HG02938 (cell line): ENCODE measurements around the gene NOCT.
"Not testable (repeated sequence)": the region's sequence is repeated elsewhere in the genome, so short reads cannot be mapped to it uniquely, and the experiment has no call there.

Experiments used
- ATAC-seq: cut with Tn5 transposase; IDR thresholded peaks from one replicate; pipeline ENCODE4 v1.9.1; 2021; ENCODE audit warnings: mild to moderate bottlenecking, moderate library complexity; ENCODE audit not compliant: unreplicated experiment

Gene NOCT

DNA sequence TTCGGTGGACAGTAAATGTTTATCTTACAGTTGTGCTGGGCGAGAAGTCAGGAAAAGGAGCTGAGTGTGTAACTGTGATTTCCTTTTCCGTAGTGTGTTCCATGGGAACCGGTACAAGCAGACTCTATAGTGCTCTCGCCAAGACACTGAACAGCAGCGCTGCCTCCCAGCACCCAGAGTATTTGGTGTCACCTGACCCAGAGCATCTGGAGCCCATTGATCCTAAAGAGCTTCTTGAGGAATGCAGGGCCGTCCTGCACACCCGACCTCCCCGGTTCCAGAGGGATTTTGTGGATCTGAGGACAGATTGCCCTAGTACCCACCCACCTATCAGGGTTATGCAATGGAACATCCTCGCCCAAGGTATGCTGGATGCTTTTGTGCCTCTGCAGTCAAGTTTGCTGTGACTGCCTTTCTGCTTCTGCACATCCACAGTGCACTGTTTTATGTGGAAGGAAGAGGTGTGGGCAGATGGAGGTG lies 27.4 kb downstream of the NOCT start:
- ATAC-seq: no peak

DNA sequence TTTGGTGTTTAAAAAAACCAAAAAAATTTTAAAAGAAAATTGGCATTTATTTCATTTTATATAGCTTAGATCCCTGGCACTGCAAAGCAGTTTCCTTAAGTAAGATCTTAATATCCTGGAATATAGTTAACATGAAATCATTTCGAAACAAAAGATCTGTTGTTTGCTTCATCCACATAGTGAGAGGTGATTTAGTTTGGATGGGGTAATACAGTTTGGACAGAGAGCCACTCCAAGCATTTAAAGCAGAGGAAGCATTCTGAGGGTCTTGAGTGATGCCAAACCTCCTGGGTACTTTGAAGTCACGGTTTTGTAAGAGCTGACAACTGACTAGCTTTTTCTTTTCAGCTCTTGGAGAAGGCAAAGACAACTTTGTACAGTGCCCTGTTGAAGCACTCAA lies 28.7 kb downstream of the NOCT start:
- no peak for ATAC-seq

DNA sequence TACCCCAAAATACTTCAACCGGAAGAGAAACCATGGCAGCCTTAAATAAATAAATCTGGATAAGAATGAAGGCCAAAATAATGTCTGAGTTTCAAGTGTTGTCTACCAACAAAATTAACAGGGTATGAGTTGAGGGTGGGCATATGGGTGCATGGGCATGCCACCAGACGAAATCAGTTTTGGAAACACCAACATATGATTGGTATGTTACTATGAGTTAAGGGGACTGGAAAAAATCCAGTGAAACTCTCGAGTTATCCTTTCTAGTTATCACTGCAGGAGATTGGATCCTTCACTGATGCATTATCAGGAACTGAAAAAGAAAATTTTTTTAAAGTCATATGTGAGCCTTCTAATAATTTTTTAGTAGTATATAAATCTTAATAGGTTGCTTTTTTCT lies 32.4 kb downstream of the NOCT start:
- ATAC-seq: no peak

DNA sequence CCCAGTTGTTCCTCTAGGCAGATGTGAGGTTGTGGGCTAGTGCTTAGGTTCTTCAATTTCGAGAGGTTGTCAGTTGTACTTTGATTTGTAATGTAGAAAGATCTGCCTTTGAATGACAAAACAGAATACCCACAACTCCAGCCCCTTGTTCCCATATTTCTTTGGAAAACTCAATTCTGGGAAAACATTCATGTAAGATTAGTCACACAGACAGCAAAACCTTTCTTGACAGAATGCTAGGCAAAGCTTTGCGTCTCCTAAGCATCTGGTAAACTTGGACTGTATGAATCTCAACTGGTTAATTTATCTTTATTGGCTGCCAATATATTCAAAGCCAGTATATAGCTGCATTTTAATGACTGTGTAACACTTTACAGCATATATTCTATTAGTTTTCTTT lies 34.9 kb downstream of the NOCT start:
- no peak for ATAC-seq

DNA sequence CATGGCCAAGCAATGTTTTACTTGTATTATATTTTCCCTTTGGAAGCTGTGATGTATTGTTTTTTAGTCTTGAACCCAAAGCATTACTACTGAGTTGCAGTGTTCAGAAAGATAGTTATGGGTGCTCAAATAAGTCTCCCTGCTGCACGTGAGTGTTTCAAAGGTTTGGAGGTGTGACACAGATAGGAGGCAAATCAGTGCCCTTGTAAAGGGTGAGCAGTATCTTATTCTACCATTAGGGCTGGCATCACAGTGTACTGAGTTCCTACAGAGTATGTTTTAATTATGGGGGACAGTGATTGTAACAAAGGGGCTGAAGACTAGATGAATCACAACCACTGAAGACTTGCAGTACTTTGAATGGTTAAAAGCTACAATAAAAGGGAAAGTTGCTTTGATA lies 38.3 kb downstream of the NOCT start:
- ATAC-seq: no peak

DNA sequence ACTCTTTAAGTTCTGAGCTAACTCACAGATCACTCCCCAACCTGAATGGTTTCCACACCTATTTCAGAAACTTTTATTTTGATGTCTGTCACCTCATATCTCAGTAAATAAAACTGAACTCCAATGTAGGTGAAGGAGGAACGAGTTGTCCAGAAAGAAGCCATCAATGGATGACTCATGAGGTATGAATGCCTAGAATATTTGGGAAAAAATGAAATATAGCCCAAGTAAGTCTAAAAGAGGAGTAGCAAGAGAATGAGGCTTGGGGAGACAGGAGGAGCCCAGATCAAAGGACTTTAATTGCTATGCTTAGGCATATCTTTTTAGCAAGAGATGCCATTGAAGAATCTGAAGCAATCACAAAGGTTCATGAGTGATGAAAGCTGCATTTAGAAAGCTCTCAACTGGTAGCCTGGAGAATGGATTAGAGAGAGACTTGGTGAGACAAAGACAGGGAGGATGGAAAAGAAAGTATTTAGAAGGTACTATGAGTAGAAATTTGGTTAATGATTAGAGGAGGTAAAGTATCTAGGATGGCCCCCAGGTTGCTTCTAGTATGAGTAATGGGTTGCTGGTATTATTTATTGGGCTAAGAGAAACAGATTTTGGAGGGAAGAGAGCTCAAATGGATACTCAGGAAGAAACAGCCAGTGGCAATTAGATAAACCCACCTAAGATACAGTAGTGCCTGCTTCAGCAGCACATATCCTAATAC lies 39.4 kb downstream of the NOCT start:
- ATAC-seq: no peak

DNA sequence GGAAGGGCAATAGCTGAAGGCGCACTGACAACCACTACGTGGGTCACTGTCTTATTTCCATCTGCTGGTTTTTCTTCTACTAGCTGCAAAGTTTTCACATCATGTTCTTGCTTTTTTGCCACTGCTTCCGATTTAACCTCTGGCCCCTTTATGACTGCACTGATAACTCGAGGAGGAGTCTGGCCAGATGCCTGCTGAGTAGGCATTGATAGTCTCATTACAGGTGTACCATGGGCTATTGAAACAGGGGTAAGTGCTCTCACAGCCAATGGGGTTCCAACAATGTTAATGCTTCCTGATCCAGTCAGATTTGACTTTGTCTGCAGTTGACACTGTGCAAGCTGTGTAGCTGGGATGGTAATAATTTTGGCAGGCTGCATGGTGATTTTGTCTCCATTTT lies 43.4 kb downstream of the NOCT start:
- ATAC-seq: not testable (repeated sequence)

DNA sequence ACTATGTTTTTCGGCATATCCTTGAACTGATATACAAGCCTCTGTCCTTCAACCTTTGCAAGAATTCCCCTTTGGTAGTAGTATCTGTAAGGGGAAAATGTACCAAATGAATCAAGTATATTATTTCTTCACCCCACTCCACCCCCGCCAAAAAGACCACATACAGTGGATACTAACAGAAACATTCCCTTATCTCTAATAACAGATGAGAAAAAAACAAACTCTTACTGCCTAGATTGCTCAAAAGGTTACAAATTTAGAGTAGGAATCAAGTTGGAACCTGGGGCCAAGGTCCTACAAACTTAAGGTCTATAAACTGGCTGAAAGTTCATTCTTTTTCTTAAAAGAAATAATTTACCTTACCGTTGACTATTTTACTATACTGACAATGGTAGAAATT lies 45.0 kb downstream of the NOCT start:
- no peak for ATAC-seq

DNA sequence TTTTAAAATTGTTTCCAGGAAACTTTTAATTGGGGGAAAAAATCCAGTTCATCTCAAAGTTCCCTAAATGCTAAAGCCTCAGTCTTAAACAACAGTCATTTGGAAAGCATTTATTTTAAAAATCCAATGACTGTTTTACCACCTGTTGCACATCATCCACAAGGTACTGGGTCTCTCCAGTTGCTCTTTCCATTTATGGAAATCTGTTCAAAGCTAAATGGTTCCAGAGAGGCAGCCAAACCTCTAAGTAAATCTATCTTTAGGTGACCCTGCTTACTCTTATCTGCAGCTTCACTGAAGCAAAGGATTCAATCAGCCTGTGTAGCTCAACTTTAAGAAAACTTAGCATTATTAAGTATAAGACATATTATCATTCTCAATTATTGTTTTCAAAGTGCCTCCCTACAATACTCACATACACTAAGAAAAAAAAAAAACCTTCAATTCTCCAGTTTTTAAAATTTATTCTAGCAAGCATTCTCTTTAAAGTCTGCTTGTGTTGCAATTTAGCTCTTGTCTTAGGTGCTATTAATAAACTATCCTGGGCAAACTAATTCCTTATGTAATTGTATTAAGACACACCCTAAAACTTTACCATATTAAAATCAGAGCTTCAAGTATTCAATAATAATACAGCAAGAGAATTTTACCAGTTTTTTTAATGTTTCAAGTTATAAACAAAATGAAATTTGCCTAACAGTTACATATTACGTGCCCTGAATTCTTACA lies 60.6 kb downstream of the NOCT start:
- ATAC-seq: no peak

DNA sequence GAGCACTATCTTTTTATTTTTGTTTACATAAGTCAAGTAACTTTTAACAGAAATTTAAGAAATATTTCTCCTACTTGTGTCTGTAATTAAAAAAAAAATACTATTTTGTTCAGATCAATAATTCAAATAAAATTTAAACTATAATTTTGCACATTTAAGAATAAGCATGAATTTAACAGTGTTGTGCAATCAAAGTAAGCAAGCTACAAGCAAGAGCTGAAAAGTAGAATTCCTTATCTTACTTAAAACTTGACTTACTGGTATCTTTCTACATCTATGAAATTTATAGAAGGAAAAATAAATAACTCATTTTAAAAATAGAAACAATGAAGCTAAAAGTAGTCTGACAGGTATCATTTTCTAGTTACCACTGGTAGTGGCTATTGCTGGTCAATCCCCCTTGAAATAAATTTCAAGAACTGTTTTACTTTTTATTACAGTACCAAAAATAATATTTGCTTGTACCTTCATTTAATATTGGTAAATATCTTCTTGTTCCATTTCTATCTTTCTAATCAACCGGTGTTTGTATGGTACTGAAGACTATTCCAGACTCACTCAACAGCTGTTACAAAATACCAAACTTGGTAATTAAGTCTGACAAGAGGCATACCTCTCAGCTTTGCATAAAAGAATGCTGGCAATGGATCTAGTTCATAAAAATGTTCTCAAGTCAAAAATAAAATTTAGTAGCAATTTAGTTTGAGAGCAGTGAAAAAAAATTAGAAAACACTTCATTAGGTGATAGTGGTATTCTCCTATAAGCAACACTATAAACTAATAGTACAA lies 62.2 kb downstream of the NOCT start:
- no peak for ATAC-seq

DNA sequence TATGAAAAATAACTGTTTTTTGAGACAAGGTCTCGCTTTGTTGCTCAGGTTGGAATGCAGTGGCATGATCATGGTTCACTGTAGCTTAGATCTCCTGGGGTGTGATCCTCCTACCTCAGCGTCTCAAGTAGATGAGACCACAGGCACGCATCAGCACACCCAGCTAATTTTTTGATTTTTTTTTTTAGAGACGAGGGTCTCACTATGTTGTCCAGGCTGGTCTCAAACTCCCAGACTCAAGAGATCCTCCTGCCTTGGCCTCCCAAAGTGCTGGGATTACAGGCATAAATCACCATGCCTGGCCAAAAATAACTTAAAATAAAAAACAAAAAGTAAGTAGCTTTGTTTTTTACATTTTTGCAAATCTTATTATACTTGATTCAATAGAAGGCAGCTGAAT lies 63.3 kb downstream of the NOCT start:
- ATAC-seq: no peak

DNA sequence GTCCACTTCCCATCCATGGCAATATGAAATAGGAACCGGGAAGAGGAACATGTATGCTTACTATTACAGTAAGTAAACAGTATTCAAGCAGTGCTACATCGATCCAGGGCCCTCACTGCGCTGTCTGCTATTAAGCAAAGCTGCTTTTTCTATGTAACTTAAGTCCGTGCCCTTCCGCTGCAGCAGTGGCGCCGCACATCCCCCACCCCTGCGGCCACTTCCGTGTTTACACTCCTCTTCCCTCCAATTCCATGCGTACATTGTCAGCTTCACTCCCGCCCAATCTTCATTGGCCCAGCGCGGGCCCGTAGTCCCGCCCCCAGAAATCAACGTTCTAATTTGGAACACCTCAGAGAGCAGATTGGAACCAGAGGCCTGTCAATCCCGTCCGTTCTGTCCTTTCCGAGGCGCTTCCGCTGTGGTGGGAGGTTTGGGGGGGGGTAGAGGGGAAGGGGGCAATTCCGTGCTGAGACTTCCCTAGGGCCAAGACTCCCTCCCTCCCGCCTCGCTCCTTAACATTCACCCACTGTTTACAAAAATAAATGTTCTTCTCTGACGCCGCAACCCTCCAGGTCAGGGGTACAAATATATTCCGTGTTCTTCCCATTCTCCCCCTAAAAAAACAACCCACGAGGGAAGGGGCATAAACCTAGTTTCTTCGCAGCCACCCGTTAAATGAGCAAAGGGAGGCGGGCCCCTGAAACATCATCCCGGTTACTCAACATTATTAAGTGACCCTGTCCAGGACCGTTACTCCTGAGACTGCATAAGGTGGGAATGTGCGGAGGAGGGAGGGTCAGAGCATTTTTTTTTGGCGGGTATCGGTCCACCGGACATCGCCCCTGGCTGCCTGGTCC lies 67.4 kb downstream of the NOCT start:
- peak; percentile 87 for ATAC-seq

DNA sequence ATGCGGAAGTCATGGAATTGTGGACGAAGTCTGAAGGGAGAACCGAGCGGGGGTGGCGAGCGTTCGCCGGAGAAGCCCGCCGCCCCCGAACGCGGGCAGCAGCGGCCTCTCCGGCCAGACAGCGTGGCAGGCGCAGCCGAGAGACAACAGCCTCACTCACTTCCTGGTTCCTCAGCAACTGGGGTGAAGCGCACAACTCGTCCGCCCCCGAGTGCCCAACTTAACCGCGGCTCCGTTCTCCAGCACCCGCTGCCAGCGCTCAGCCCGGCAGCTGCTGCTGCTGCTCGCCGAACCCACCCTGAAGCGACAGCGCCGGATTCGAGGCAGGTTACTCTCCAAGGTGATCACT lies 68.0 kb downstream of the NOCT start:
- ATAC-seq: peak; percentile 27

DNA sequence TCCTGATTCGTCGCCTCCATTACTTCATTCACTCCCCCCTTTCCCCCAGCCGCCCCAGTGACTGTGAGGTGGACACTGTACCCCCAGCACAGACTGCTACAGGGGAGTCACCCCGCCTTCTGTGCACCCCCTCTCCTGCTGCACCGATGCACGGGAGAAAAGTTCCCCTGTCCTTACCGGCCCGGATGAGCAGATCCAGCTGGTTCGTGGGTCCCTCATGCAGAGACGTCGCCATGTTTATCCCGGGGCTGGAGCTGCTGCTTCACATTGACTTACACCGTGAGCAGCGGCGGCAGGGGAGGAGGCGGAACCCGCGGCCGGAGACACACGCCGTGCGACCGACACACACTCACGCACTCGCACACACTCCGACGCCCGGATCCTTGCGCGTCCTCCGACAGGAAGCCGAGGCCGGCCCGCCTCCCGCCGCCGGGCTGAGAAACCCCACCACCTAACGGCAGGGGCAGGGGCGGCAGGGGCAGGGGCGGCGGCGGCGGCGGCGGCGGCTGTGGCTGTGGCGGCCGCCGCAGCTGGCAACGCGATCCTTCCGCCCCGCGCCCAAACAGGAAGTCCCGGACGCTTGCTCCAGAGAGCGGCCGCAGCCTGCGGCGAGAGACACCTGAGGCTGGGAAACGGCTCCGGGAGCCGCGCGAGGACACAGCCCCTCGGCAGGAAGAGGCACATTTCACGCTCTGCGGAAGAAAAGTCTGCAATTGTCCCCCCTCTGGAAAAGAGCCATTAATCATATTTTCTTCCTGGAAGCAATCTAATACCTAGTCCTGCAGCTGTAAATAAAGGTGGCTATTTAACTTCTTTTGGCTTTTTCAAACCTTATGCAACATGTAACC lies 68.6 kb downstream of the NOCT start:
- peak; percentile 45 for ATAC-seq

DNA sequence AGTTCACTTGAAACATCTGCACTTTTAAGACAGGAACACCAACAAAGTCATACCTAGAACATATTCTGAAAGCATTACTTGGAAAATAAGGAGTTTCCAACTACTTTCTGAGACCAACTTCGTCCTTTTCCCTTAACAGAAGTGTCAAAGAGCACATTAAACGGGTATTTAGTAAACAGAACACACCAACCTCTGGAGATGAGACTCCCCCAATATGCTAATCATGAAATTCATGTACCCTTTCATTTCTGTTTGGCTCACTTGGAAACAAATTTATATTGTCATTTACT lies 69.2 kb downstream of the NOCT start:
- ATAC-seq: no peak

DNA sequence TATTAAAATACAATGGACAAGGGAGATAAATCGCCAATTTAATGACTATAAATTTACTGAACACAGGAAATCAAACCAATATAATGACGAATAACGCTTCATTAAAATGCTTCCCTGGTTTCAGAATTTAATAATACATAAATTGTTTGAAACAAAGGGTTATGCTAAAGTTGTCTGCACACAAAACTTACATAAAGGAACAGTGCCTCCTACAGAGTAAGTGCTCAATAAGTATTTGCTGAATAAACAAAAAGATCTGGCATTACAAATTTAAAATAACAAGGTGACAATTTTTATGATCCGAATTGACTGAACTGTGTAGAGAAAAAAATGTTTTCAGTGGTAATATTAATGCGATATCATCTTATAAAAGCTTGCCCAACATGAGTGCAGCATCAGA lies 69.6 kb downstream of the NOCT start:
- no peak for ATAC-seq

DNA sequence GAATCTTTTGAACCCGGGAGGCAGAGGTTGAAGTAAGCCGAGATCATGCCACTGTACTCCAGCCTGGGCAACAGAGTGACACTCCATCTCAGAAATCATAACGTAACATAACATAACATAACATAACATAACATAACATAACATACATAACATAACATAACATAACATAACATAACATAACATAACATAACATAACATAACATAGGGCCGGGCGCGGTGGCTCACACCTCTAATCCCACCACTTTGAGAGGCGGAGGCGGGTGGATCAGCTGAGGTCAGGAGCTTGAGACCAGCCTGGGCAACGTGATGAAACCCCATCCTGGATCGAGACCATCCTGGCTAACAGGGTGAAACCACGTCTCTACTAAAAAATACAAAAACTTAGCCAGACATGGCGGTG lies 76.7 kb downstream of the NOCT start:
- ATAC-seq: no peak
